ENCODE results near the gene TRIM62.

The TRIM62 gene

DNA sequence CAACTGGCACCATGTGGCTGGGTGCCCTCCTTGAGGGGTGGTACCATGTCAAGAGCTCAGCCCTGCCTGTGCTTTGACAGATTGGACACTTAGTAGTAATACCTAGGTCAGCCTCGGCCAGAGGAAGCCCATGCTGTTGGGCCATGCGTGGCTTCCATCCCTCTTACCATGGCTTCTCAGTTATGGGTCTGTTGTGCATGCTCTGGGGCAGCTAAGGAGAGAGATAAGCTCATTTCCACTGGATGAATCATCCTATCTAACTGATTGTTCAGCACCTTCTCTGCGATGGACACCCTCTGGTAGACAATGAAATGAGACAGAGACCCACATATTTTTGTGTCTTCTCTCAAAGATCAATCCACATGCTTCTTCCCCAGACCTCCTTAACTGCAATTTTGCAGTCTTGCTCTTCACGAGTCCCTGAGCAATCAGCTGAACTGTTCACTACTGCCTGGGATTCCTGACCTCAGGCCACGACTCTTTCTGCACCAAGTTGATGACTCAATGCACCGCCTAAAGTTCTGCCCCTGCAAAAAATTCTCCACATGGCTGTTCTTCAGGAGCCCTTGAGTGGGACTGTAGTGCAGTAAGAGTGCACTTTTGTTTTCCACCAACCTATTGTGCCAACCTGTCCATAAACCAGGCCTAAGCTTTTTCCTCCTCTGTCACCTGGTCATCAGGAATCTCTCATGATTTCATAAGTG is 6.9 kb upstream of the TRIM62 start:
- no peak for TF ChIP-seq ZFX (IDR thresholded peaks at IDR 0.05; ENCODE audit: borderline replicate concordance)

DNA sequence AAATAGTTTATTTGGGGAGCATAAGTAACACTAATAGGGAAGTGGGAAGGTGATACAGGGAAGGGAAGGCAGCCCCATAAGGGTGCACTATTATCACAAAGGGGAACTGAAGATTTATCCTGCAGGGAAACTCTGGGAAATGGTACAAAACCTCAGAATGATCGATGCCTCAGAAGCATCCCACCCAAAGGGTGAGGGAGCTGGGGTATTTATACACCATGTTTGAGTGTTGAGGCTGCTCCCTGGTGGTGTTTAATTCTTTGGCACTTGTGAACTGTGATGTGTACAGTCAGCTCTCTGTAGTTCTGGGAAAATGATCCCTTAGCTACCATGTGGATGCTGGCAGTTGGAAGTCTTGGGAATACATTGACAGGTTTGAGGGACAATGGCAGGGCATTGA is 5.1 kb upstream of the TRIM62 start:
- no peak overlapping the region for H3K27ac ChIP-seq
- TF ChIP-seq ZFX (IDR thresholded peaks at IDR 0.05; ENCODE audit: borderline replicate concordance) (no peak), CTCF (IDR thresholded peaks at IDR 0.05) (no peak)

More for the DNA sequence above, 6.9 kb upstream of the TRIM62 start:
- no peak overlapping the region for H3K27ac ChIP-seq

DNA sequence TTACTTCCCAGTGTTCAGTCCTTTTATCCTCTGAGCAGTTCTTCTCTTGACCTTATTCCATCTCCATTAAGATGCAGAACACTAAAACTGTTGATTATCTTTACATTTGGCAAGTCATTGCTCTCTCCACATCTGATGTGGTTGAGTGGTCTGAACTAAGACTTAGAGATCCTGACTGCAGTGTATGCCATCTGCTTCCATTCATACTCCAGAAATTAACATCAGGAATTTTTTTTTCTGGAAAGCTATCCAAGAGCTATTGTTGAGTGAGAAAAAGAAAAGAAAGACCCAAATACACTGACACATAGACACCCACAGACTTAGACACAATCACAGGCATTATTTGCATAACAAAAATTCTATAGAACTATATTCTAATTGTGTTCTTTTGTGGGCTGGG is 3.7 kb upstream of the TRIM62 start:
- TF ChIP-seq CTCF (IDR thresholded peaks at IDR 0.05) (no peak), ZFX (IDR thresholded peaks at IDR 0.05; ENCODE audit: borderline replicate concordance) (no peak)

GRCh38 chr1:33183306-33183705 is 1.5 kb upstream of the TRIM62 start:
- H3K27ac ChIP-seq = no peak overlapping the region
- TF ChIP-seq ZFX (IDR thresholded peaks at IDR 0.05; ENCODE audit: borderline replicate concordance) (no peak), CTCF (IDR thresholded peaks at IDR 0.05) (no peak)

More for the DNA sequence above, 3.7 kb upstream of the TRIM62 start:
- H3K27ac ChIP-seq = no peak overlapping the region

GRCh38 chr1:33182896-33183295 is 1.1 kb upstream of the TRIM62 start:
- TF ChIP-seq CTCF (IDR thresholded peaks at IDR 0.05) (no peak), ZFX (IDR thresholded peaks at IDR 0.05; ENCODE audit: borderline replicate concordance) (no peak)
- H3K27ac ChIP-seq = peak overlapping the region; percentile 78

- TF ChIP-seq ZFX (IDR thresholded peaks at IDR 0.05; ENCODE audit: borderline replicate concordance) (no peak), CTCF (IDR thresholded peaks at IDR 0.05) (no peak)
- peak overlapping the region; percentile 78 for H3K27ac ChIP-seq
Observed at GRCh38 chr1:33182401-33182841, 578 bp upstream of the TRIM62 start.

DNA sequence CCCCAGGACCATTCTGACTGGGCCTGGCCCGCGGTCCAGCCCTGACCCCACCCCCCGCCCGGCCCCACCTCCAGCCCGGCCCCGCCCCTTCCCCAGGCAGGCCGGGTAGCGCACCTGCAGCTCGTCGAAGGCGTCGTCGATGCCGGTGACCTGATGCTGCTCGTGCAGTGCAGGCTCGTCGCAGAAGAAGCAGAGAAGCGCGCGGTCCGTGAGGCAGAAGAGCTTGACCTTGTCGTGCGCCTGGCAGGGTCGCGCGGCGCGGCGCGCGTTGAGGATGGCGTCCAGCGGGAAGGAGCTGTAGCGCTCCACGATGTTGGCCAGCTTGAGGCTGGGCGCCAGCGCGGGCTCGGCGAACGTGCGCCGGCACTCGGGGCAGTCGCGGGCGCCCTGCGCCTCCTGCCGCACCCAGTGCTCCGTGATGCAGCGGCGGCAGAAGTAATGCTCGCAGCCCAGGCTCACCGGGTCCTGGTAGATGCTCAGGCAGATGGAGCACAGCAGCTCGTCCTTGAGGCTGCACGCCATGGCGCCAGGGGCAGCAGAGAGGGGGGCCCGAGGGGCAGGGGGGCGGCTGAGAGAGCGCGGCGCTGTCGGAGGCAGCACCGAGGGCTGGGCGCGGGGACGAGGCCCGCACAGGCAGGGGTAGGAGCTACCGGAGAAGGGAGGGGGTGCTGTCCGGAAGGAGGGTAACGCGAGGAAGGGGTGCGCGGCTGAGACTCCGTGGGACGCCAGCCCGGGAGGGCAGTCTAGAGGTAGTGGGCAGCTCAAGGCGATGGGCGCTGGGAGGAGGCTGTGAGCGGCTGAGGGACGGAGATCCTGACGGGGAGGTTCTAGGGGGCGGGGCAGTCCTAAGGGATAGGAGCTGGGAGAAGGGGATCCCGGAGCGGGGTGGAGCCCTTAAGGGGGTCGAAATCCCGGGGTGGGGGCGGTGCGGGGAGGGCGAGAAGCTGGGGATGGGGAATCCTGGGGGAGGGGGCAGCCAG is 642 bp downstream of the TRIM62 start:
- TF ChIP-seq CTCF (IDR thresholded peaks at IDR 0.05) = peak; percentile 34; the same call in 1 of the 2 replicates
- no peak for TF ChIP-seq ZFX (IDR thresholded peaks at IDR 0.05; ENCODE audit: borderline replicate concordance)
- H3K27ac ChIP-seq = peak overlapping the region; percentile 78
